GM21619 (cell line): ENCODE results near the gene AHCYL2.
A peak's percentile ranks its signal among the peaks of the same experiment; 100 is the strongest.
"Not testable (repeated sequence)": the region's sequence is repeated elsewhere in the genome, so short reads cannot be mapped to it uniquely, and the experiment has no call there.

Experiments
- ATAC-seq: cut with Tn5 transposase; IDR thresholded peaks from one replicate; pipeline ENCODE4 v1.9.1; 2021; ENCODE audit not compliant: unreplicated experiment

AHCYL2 gene

GRCh38 chr7:129347330-129347729, 122.5 kb downstream of the AHCYL2 start:
- ATAC-seq, result no peak

GRCh38 chr7:129348023-129348740, 123.4 kb downstream of the AHCYL2 start:
- no peak for ATAC-seq

GRCh38 chr7:129351320-129351719, 126.5 kb downstream of the AHCYL2 start:
- no peak for ATAC-seq

- not testable (repeated sequence) for ATAC-seq
Observed at GRCh38 chr7:129353104-129353503, 128.3 kb downstream of the AHCYL2 start.

- ATAC-seq, result no peak
Observed at GRCh38 chr7:129354428-129355157, 129.8 kb downstream of the AHCYL2 start.

- ATAC-seq, result no peak
Observed at GRCh38 chr7:129356176-129356575, 131.3 kb downstream of the AHCYL2 start.

GRCh38 chr7:129359176-129359575, 134.3 kb downstream of the AHCYL2 start:
- no peak for ATAC-seq

- ATAC-seq, result no peak
Observed at GRCh38 chr7:129359638-129360037, 134.8 kb downstream of the AHCYL2 start.

- no peak for ATAC-seq
Observed at GRCh38 chr7:129361771-129362170, 136.9 kb downstream of the AHCYL2 start.

- no peak for ATAC-seq
Observed at GRCh38 chr7:129362496-129362895, 137.7 kb downstream of the AHCYL2 start.

GRCh38 chr7:129367349-129367699, 142.5 kb downstream of the AHCYL2 start:
- no peak for ATAC-seq

GRCh38 chr7:129367700-129368388, 143.0 kb downstream of the AHCYL2 start:
- peak; percentile 55 for ATAC-seq

GRCh38 chr7:129368389-129368986, 143.7 kb downstream of the AHCYL2 start:
- peak; percentile 39 for ATAC-seq

GRCh38 chr7:129369447-129369846, 144.6 kb downstream of the AHCYL2 start:
- not testable (repeated sequence) for ATAC-seq

GRCh38 chr7:129370812-129371211, 146.0 kb downstream of the AHCYL2 start:
- ATAC-seq, result no peak

GRCh38 chr7:129371487-129371886, 146.7 kb downstream of the AHCYL2 start:
- no peak for ATAC-seq

- ATAC-seq, result no peak
Observed at GRCh38 chr7:129373651-129374428, 149.0 kb downstream of the AHCYL2 start.

GRCh38 chr7:129375141-129375938, 150.5 kb downstream of the AHCYL2 start:
- no peak for ATAC-seq

GRCh38 chr7:129376076-129376777, 151.4 kb downstream of the AHCYL2 start:
- ATAC-seq, result no peak
